OCI-LY3 (cell line): Measurements from ENCODE around the gene NHLRC4.

Source experiments
- H2AFZ ChIP-seq: fragments of 200-600, 300-600 bp; shearing (Covaris generic); 2 replicates; pipeline ENCODE4 v1.6.0; 2014; ENCODE audit warnings: antibody characterized with exemption, low read depth, low read length
- H3K27ac ChIP-seq: fragments of 200-600, 300-600 bp; sonication (generic); 2 replicates; pipeline ENCODE4 v1.5.1; 2014; ENCODE audit warnings: mild to moderate bottlenecking, low read length, moderate library complexity, mixed read lengths
- H3K27me3 ChIP-seq: fragments of 200-600, 300-600 bp; sonication (generic); 2 replicates; pipeline ENCODE4 v1.6.1; 2014; ENCODE audit warnings: low read depth, low read length, mixed read lengths
- H3K36me3 ChIP-seq: fragments of 200-600, 300-600 bp; sonication (generic); replicated peaks from 2 replicates; pipeline ENCODE3; 2014; ENCODE audit warnings: low read depth, low read length, mixed read lengths
- H3K4me1 ChIP-seq: fragments of 300-600, 200-600 bp; sonication (generic); 2 replicates; pipeline ENCODE4 v1.6.1; 2014; ENCODE audit warnings: low read length, mixed read lengths
- H3K4me2 ChIP-seq: fragments of 200-600, 300-600 bp; sonication (generic); 2 replicates; pipeline ENCODE4 v1.6.1; 2014; ENCODE audit warnings: low read length, mixed read lengths
- H3K4me3 ChIP-seq: fragments of 300-600, 200-600 bp; sonication (generic); 2 replicates; pipeline ENCODE4 v1.5.1; 2014; ENCODE audit warnings: antibody characterized with exemption, mild to moderate bottlenecking, low read length, moderate library complexity
- H3K79me2 ChIP-seq: fragments of 300-600, 200-600 bp; shearing (Covaris generic); 2 replicates; pipeline ENCODE4 v1.6.1; 2014; ENCODE audit warnings: mild to moderate bottlenecking, low read length, mixed read lengths
- H3K9ac ChIP-seq: fragments of 300-600, 200-600 bp; shearing (Covaris generic); 2 replicates; pipeline ENCODE4 v1.6.0; 2014; ENCODE audit warnings: mild to moderate bottlenecking, low read length, moderate library complexity
- H3K9me3 ChIP-seq: fragments of 200-600, 300-600 bp; shearing (Covaris generic); 2 replicates; pipeline ENCODE4 v1.6.1; 2014; ENCODE audit warnings: low read length, mixed read lengths; ENCODE audit not compliant: insufficient read depth
- H4K20me1 ChIP-seq: fragments of 200-600, 300-600 bp; sonication (generic); 2 replicates; pipeline ENCODE4 v1.6.1; 2016; ENCODE audit warnings: low read length, mixed read lengths; ENCODE audit not compliant: insufficient read depth
- CTCF ChIP-seq: fragments of 200-600, 300-600 bp; sonication (generic); IDR thresholded peaks from 2 replicates; pipeline ENCODE4 v1.5.1; 2014; ENCODE audit warnings: antibody characterized with exemption, low read length, low read depth
- EZH2phosphoT487 ChIP-seq: fragments of 200-600 bp; shearing (Covaris generic); IDR thresholded peaks from 2 replicates; pipeline ENCODE4 v1.6.1; 2018; ENCODE audit warnings: antibody characterized with exemption, mixed run types, low read depth

NHLRC4 gene

GRCh38 chr16:575354-576196 is 8.8 kb downstream of the NHLRC4 start:
- no peaks in the 10 kb centered on the region for H3K4me1 ChIP-seq
- no peak overlapping the region for H3K4me3 ChIP-seq
- no peaks in the 10 kb centered on the region for H3K27me3 ChIP-seq
- TF ChIP-seq EZH2phosphoT487 (no peak), CTCF (no peak)
- no peak overlapping the region for H3K4me2 ChIP-seq
- peaks cover 7% of the 10 kb centered on the region for H3K79me2 ChIP-seq
- no peaks in the 10 kb centered on the region for H4K20me1 ChIP-seq
- no peaks in the 10 kb centered on the region for H3K36me3 ChIP-seq
- no peak overlapping the region for H2AFZ ChIP-seq
- H3K9me3 ChIP-seq = no peaks in the 10 kb centered on the region
- no peak overlapping the region for H3K27ac ChIP-seq
- no peak overlapping the region for H3K9ac ChIP-seq

DNA sequence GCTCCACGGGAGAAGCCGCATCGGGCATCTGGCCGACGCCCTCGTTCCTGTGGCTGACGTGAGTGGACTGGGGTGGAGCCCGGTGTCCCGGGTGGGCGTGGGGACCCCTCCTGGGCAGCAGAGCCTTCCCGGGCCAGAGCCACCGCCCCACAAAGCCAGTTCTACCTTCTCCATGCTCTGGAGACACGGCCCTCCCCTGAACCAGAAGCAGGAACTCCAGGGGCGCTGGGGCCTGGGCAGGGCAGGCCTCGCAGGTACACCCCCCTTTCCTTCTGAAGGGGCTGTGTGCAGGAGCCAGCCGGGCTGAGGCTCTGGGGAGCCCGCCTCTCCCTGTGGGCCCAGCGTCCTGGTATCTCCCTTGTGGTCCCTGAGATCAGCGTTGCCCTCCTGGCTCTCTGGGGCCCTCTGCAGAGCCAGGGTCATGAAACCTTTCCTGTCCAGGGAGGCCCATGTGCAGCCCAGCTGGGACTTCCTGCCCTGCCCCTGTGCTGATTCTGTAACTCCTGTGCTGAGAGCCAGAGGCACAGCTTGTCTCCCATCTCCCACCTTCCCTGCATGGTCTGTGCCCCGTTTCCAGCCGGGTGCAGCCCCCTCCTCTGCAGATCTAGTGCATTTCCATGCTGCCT is 9.5 kb downstream of the NHLRC4 start:
- H3K4me3 ChIP-seq = no peak overlapping the region
- H3K79me2 ChIP-seq = no peaks in the 10 kb centered on the region
- H4K20me1 ChIP-seq = no peaks in the 10 kb centered on the region
- H3K27me3 ChIP-seq = no peaks in the 10 kb centered on the region
- no peak overlapping the region for H2AFZ ChIP-seq
- no peak overlapping the region for H3K9ac ChIP-seq
- TF ChIP-seq CTCF (no peak), EZH2phosphoT487 (no peak)
- H3K36me3 ChIP-seq = no peaks in the 10 kb centered on the region
- no peak overlapping the region for H3K27ac ChIP-seq
- H3K4me2 ChIP-seq = no peak overlapping the region
- H3K9me3 ChIP-seq = no peaks in the 10 kb centered on the region
- no peaks in the 10 kb centered on the region for H3K4me1 ChIP-seq

DNA sequence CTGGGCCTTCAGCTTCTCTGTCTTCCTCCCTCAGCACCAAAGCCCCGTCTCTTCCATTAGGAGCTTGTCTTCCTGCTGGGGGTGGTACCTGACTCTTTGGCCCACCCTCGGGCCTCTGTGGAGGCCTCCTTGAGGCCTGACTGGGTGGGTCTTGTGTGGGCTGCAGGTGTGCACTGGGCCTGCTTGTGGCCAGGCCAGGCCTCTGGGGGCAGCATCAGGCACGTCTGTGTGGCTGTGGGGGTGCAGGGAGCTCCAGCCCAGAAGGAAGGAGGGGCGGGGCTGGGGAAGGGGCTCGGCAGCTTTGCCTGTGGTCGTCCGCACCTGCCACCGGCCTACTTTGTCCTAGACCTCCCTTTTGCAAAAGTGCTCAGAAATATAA is 10.0 kb downstream of the NHLRC4 start:
- H2AFZ ChIP-seq = no peak overlapping the region
- no peak overlapping the region for H3K9ac ChIP-seq
- H3K4me1 ChIP-seq = no peaks in the 10 kb centered on the region
- no peak overlapping the region for H3K27ac ChIP-seq
- H3K9me3 ChIP-seq = no peaks in the 10 kb centered on the region
- H3K36me3 ChIP-seq = no peaks in the 10 kb centered on the region
- no peaks in the 10 kb centered on the region for H4K20me1 ChIP-seq
- no peaks in the 10 kb centered on the region for H3K79me2 ChIP-seq
- H3K4me2 ChIP-seq = no peak overlapping the region
- no peaks in the 10 kb centered on the region for H3K27me3 ChIP-seq
- TF ChIP-seq EZH2phosphoT487 = no peak
- no peak for TF ChIP-seq CTCF
- no peak overlapping the region for H3K4me3 ChIP-seq

GRCh38 chr16:577796-578195 is 11.0 kb downstream of the NHLRC4 start:
- Histone ChIP-seq H3K27ac (no peak overlapping the region), H2AFZ (no peak overlapping the region), H3K4me2 (no peak overlapping the region), H3K79me2 (no peaks in the 10 kb centered on the region), H4K20me1 (no peaks in the 10 kb centered on the region), H3K9me3 (no peaks in the 10 kb centered on the region), H3K27me3 (no peaks in the 10 kb centered on the region), H3K4me1 (no peaks in the 10 kb centered on the region), H3K4me3 (no peak overlapping the region), H3K9ac (no peak overlapping the region), H3K36me3 (no peaks in the 10 kb centered on the region)
- TF ChIP-seq EZH2phosphoT487 (no peak), CTCF (no peak)
